Activated CD8-positive, alpha-beta memory T cell treated with anti-CD3 and anti-CD28 coated beads for 36 hours (primary cell): ENCODE data around the gene GNG4. TPM values are rescaled to one million over a fixed set of nuclear protein-coding genes. Genes with fewer than 3 reads are reported as not detected.

ENCODE experiments used
- CTCF ChIA-PET: fragments of 350-600 bp; sonication (Branson Sonifier 250); formaldehyde crosslinking; loops from one replicate; lab custom pipeline; 2021; ENCODE audit warnings: antibody characterized with exemption; lab: Charles Lee
- POLR2A ChIA-PET: fragments of 350-600 bp; sonication (Branson Sonifier 250); formaldehyde crosslinking; loops from one replicate; lab custom pipeline; 2021; ENCODE audit warnings: antibody characterized with exemption; lab: Charles Lee
- total RNA-seq, 2 experiments: library from RNA; stranded (reverse); gene quantifications; one replicate each; pipeline ENCODE4 v1.2.3, GENCODE V29; 2021

Gene GNG4
- total RNA-seq, 2 experiments from 2014 or later: 4.5 to 6.8 TPM

GRCh38 chr1:235511470-235512240, 137.9 kb downstream of the GNG4 start:
- POLR2A ChIA-PET: no interaction called here
- CTCF ChIA-PET: no interaction called here

- ChIA-PET POLR2A (no interaction called here), CTCF (no interaction called here)
Measured at GRCh38 chr1:235510823-235511222, 138.8 kb downstream of the GNG4 start.

- ChIA-PET POLR2A (no interaction called here), CTCF (no interaction called here)
Measured at GRCh38 chr1:235507623-235508022, 142.0 kb downstream of the GNG4 start.

- CTCF ChIA-PET: interaction anchor here (0.6 to 1.7 kb wide), 15 partner anchors 9 to 467 kb away, joined by 3 to 6 read pairs (median 4); partner anchors contain the start of gene GGPS1
- POLR2A ChIA-PET: interaction anchor here (0.6 to 1.8 kb wide), 13 partner anchors 12 to 1046 kb away, joined by 3 to 12 read pairs (median 4); partner anchors contain the start of genes ARID4B and GGPS1
Measured at GRCh38 chr1:235504494-235505222, 144.9 kb downstream of the GNG4 start.

GRCh38 chr1:235504122-235504493, 145.5 kb downstream of the GNG4 start, which contains the start of gene B3GALNT2:
TSS of gene B3GALNT2 (minus strand) at chr1:235504452. CDS start at chr1:235504252, 200 bp downstream.
- ChIA-PET CTCF (interaction anchor here (0.6 to 1.7 kb wide), 14 partner anchors 10 to 473 kb away, joined by 3 to 6 read pairs (median 4); partner anchors contain the start of gene GGPS1), POLR2A (interaction anchor here (0.6 to 1.8 kb wide), 9 partner anchors 11 to 1023 kb away, joined by 3 to 9 read pairs (median 4); partner anchors contain the start of genes ARID4B and GGPS1)

- POLR2A ChIA-PET: interaction anchor here (0.6 to 1.8 kb wide), 5 partner anchors 11 to 364 kb away, joined by 3 to 9 read pairs (median 4); partner anchors contain the start of genes ARID4B and GGPS1
Measured at GRCh38 chr1:235503403-235504121, 146.0 kb downstream of the GNG4 start.

GRCh38 chr1:235502601-235503402, 146.8 kb downstream of the GNG4 start:
- POLR2A ChIA-PET: interaction anchor here (0.7 to 1.8 kb wide), 2 partner anchors 10 to 374 kb away, joined by 3 to 9 read pairs; no protein-coding TSS in a partner anchor

More at GRCh38 chr1:235503403-235504121, 146.0 kb downstream of the GNG4 start:
- CTCF ChIA-PET: interaction anchor here (0.6 to 1.7 kb wide), 10 partner anchors 10 to 474 kb away, joined by 3 to 6 read pairs (median 4); partner anchors contain the start of gene GGPS1

GRCh38 chr1:235500971-235501540, 148.5 kb downstream of the GNG4 start:
- CTCF ChIA-PET: no interaction called here
- POLR2A ChIA-PET: no interaction called here

More at GRCh38 chr1:235502601-235503402, 146.8 kb downstream of the GNG4 start:
- CTCF ChIA-PET: interaction anchor here (1.2 kb wide), 1 partner anchor 363 kb away, joined by 4 read pairs; no protein-coding TSS in a partner anchor

Other genes with a start within 250 kb of the GNG4 start
- gene B3GALNT2, start 145.3 kb downstream of the GNG4 start, total RNA-seq: 10 to 100 TPM; 17.7 to 18.2 TPM
- gene LYST, start 217.1 kb upstream of the GNG4 start, total RNA-seq: 10 to 100 TPM; 90.8 to 92.1 TPM